GM12875 (cell line): ENCODE results near the gene PRDM10.

ENCODE experiments used
- H3K4me3 ChIP-seq: one replicate; pipeline ENCODE4 v1.5.1; 2011; ENCODE audit warnings: low read depth, low read length, control low read depth
- CTCF ChIP-seq: IDR thresholded peaks from 2 replicates; pipeline ENCODE4 v1.5.1; 2011; ENCODE audit warnings: low read depth, mild to moderate bottlenecking, control low read depth, inconsistent platforms, low read length, moderate library complexity, borderline replicate concordance; ENCODE audit not compliant: insufficient read depth

Gene PRDM10

GRCh38 chr11:129861702-129862522 lies 140.7 kb downstream of the PRDM10 start:
- no peak for TF ChIP-seq CTCF
- no peak overlapping the region for H3K4me3 ChIP-seq

GRCh38 chr11:129856036-129856435 lies 146.6 kb downstream of the PRDM10 start:
- no peak for TF ChIP-seq CTCF
- H3K4me3 ChIP-seq, result no peak overlapping the region

DNA sequence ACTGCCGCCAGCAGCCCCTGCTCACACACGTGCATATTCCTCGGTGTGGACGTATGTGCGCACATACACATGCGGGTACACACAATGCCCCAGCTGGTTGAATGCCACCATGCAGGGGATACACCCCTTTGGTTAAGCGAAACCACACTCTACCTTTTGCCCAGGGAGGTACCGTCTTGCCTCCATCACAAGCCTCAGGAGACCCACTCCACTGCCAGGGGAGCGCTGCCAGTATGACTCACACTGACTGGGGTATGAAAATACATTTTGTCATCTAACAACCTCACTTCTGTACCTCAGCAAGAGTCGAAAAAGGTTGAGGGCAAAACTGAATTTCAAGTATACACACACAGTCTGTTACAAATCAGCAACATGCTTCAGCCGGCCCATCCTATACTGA lies 147.5 kb downstream of the PRDM10 start:
- no peak overlapping the region for H3K4me3 ChIP-seq
- TF ChIP-seq CTCF, result no peak

GRCh38 chr11:129854232-129854805 lies 148.3 kb downstream of the PRDM10 start:
- no peak for TF ChIP-seq CTCF
- H3K4me3 ChIP-seq, result no peak overlapping the region

- H3K4me3 ChIP-seq, result no peak overlapping the region
- TF ChIP-seq CTCF, result no peak
Measured at GRCh38 chr11:129853518-129854231, 149.0 kb downstream of the PRDM10 start.

- no peak for TF ChIP-seq CTCF
- H3K4me3 ChIP-seq, result no peak overlapping the region
Measured at GRCh38 chr11:129852125-129852740, 150.4 kb downstream of the PRDM10 start.
